Measurements from ENCODE around the gene PLA2G2A.

DNA sequence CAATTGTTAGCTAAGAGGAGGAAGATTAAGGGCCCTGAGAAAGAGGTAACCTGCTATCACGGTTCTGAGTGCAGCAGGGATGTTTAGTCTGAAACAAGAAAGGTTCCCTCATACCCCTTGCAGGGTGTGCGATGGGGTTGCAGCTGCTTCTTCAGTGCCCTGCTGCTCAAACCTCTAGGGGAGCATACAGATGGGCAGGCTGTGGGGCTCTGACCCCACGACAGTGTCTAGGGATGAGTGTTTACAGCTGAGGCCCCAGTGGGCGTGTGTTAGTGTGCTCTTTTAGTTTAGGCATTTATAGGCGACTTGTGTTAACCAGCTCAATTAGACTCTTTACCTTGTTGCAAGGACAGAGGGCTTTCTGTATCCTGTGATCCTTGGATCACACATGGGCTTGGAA is 49.3 kb upstream of the PLA2G2A start:
- TF ChIP-seq, protein P1, sequence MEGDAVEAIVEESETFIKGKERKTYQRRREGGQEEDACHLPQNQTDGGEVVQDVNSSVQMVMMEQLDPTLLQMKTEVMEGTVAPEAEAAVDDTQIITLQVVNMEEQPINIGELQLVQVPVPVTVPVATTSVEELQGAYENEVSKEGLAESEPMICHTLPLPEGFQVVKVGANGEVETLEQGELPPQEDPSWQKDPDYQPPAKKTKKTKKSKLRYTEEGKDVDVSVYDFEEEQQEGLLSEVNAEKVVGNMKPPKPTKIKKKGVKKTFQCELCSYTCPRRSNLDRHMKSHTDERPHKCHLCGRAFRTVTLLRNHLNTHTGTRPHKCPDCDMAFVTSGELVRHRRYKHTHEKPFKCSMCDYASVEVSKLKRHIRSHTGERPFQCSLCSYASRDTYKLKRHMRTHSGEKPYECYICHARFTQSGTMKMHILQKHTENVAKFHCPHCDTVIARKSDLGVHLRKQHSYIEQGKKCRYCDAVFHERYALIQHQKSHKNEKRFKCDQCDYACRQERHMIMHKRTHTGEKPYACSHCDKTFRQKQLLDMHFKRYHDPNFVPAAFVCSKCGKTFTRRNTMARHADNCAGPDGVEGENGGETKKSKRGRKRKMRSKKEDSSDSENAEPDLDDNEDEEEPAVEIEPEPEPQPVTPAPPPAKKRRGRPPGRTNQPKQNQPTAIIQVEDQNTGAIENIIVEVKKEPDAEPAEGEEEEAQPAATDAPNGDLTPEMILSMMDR (conservative IDR thresholded peaks at IDR 0.05), result no peak
- no peak for TF ChIP-seq ZFX (IDR thresholded peaks at IDR 0.05)

Measured in C4-2B (cell line).